Sigmoid colon (tissue), 7 donors: ENCODE data around the gene SFMBT2. TPM values are rescaled to one million over a fixed set of nuclear protein-coding genes. Genes with fewer than 3 reads are reported as not detected.

ENCODE experiments used
- DNase-seq: peaks from one replicate; pipeline ENCODE4 v3.0.0-alpha.2; 2019
- H3K27ac ChIP-seq, 4 donors: fragments of 200-600 bp; sonication (generic); one replicate each; pipeline ENCODE4 v1.5.1; 2016 to 2019; ENCODE audit warnings: mild to moderate bottlenecking in 1 of 4
- H3K27me3 ChIP-seq, 3 donors: fragments of 200-600 bp; sonication (generic); one replicate each; pipeline ENCODE4 v1.5.1; 2019; ENCODE audit warnings: mild to moderate bottlenecking in 1 of 3
- H3K36me3 ChIP-seq, 4 donors: fragments of 200-600 bp; sonication (generic); one replicate each; pipeline ENCODE4 v1.5.1; 2016 to 2019
- H3K4me1 ChIP-seq, 4 donors: fragments of 200-600 bp; sonication (generic); one replicate each; pipeline ENCODE4 v1.5.1; 2017 to 2019
- H3K4me3 ChIP-seq, 4 donors: fragments of 200-600 bp; sonication (generic); one replicate each; pipeline ENCODE4 v1.5.1; 2017 to 2019; ENCODE audit warnings: mild to moderate bottlenecking in 2 of 4, moderate library complexity in 1 of 4
- H3K9me3 ChIP-seq, 4 donors: fragments of 200-600 bp in 3 of 4; sonication (generic) in 3 of 4; one replicate each; pipeline versions ENCODE4 v1.5.1 to v1.6.1; 2013 to 2019
- CTCF ChIP-seq, 4 experiments: fragments of 450-650 bp in 3 of 4; fragments of 200-600 bp in 1 of 4; IDR thresholded peaks; one replicate each; pipeline ENCODE4 v1.5.1; 2016 to 2019; ENCODE audit warnings: antibody characterized with exemption in 4 of 4, mild to moderate bottlenecking in 3 of 4, moderate library complexity in 2 of 4
- EP300 ChIP-seq, 4 donors: sonication (generic); formaldehyde crosslinking; IDR thresholded peaks; one replicate each; pipeline ENCODE4 v1.6.1; 2017; ENCODE audit warnings: antibody characterized with exemption in 4 of 4
- POLR2A ChIP-seq, 2 donors: fragments of 450-650 bp; IDR thresholded peaks; one replicate each; pipeline ENCODE4 v1.6.1; 2016; ENCODE audit warnings: antibody characterized with exemption in 2 of 2, mild to moderate bottlenecking in 2 of 2, moderate library complexity in 2 of 2
- POLR2AphosphoS5 ChIP-seq, 4 donors: sonication (generic); formaldehyde crosslinking; IDR thresholded peaks; one replicate each; pipeline ENCODE4 v1.6.1; 2017; ENCODE audit warnings: antibody characterized with exemption in 4 of 4
- WGBS, 2 donors: extraction: QIAGEN DNeasy Blood & Tissue Kit; methylation state at CpG; one replicate each; pipeline ENCODE4 v1.1.7; 2013; 5-methylcytosine and 5-hydroxymethylcytosine counted together
- intact Hi-C: fragments of 100-400 bp; cut with DNase I; formaldehyde crosslinking; loops from one replicate; pipeline ENCODE4 v1.15.1; 2023
- polyA plus RNA-seq, 3 donors: library from polyadenylated mRNA; stranded (reverse); fragments of 200-250 nt; gene quantifications; one replicate each; pipeline ENCODE4 v1.2.3, GENCODE V29; 2013
- total RNA-seq, 4 donors: library from RNA; depleted of rRNA; stranded (reverse); fragments of >200 nt; gene quantifications; one replicate each; pipeline ENCODE4 v1.1.0, GENCODE V29; 2016
- donor health status: healthy with polysubstance abuse.
- donor health status: Bipolar disorder and iron deficiency.
- donor health status: healthy.

The SFMBT2 gene
- total and polyA plus RNA-seq, 7 donors = 0.60 to 6.4 (median 4.2) TPM

- no peak for TF ChIP-seq POLR2A (IDR thresholded peaks at IDR 0.05)
- no peak for TF ChIP-seq CTCF (IDR thresholded peaks at IDR 0.05)
- TF ChIP-seq POLR2AphosphoS5 (IDR thresholded peaks at IDR 0.05) = no peak
- TF ChIP-seq EP300 (IDR thresholded peaks at IDR 0.05) = no peak
- 94 to 95% methylated on average over 5 of the region's 5 CpGs for WGBS, 2 donors
These were observed 30.1 kb downstream of the SFMBT2 start for GRCh38 chr10:7380704-7381241.

GRCh38 chr10:7378602-7379403 lies 32.0 kb downstream of the SFMBT2 start:
- no peaks in the 10 kb centered on the region for H3K4me1 ChIP-seq
- H3K9me3 ChIP-seq = no peaks in the 10 kb centered on the region
- H3K36me3 ChIP-seq = no peaks in the 10 kb centered on the region
- peak; percentile 2 for DNase-seq
- no peak overlapping the region for H3K4me3 ChIP-seq
- WGBS, 2 donors = 83 to 86% methylated on average over 8 of the region's 8 CpGs
- TF ChIP-seq POLR2AphosphoS5 (IDR thresholded peaks at IDR 0.05) (no peak), EP300 (IDR thresholded peaks at IDR 0.05) (no peak), CTCF (IDR thresholded peaks at IDR 0.05) (no peak), POLR2A (IDR thresholded peaks at IDR 0.05) (no peak)
- no peaks in the 10 kb centered on the region for H3K27me3 ChIP-seq
- intact Hi-C loops = no loop called here
- no peak overlapping the region for H3K27ac ChIP-seq

More at GRCh38 chr10:7380704-7381241, 30.1 kb downstream of the SFMBT2 start:
- Histone ChIP-seq H3K36me3 (no peaks in the 10 kb centered on the region), H3K4me1 (no peaks in the 10 kb centered on the region), H3K27me3 (no peaks in the 10 kb centered on the region), H3K27ac (no peak overlapping the region), H3K9me3 (no peaks in the 10 kb centered on the region), H3K4me3 (no peak overlapping the region)
- DNase-seq = no peak
- intact Hi-C loops = no loop called here

GRCh38 chr10:7377614-7378248 lies 33.1 kb downstream of the SFMBT2 start:
- Histone ChIP-seq H3K4me1 (no peaks in the 10 kb centered on the region), H3K27ac (no peak overlapping the region), H3K9me3 (no peaks in the 10 kb centered on the region), H3K27me3 (no peaks in the 10 kb centered on the region), H3K4me3 (no peak overlapping the region), H3K36me3 (peaks cover 0 to 5% (median 0%) of the 10 kb centered on the region in 4 donors)
- intact Hi-C loops = no loop called here
- DNase-seq = no peak
- no peak for TF ChIP-seq CTCF (IDR thresholded peaks at IDR 0.05)
- TF ChIP-seq EP300 (IDR thresholded peaks at IDR 0.05) = no peak
- TF ChIP-seq POLR2A (IDR thresholded peaks at IDR 0.05) = no peak
- TF ChIP-seq POLR2AphosphoS5 (IDR thresholded peaks at IDR 0.05) = no peak
- 94 to 98% methylated on average over 7 of the region's 7 CpGs for WGBS, 2 donors

GRCh38 chr10:7374795-7375194 lies 36.0 kb downstream of the SFMBT2 start:
- Histone ChIP-seq H3K27ac (no peak overlapping the region), H3K4me3 (no peak overlapping the region), H3K36me3 (peaks cover 0 to 5% (median 2%) of the 10 kb centered on the region in 4 donors), H3K4me1 (no peaks in the 10 kb centered on the region), H3K9me3 (no peaks in the 10 kb centered on the region), H3K27me3 (no peaks in the 10 kb centered on the region)
- no peak for TF ChIP-seq EP300 (IDR thresholded peaks at IDR 0.05)
- TF ChIP-seq CTCF (IDR thresholded peaks at IDR 0.05) = no peak
- no peak for TF ChIP-seq POLR2AphosphoS5 (IDR thresholded peaks at IDR 0.05)
- no peak for TF ChIP-seq POLR2A (IDR thresholded peaks at IDR 0.05)
- WGBS, 2 donors = 48 to 70% methylated on average over 5 of the region's 5 CpGs
- no peak for DNase-seq
- intact Hi-C loops = no loop called here
